K562 (cell line): ENCODE results near the gene CCDC187. TPM values are rescaled to one million over a fixed set of nuclear protein-coding genes. Genes with fewer than 3 reads are reported as not detected.

Experiments
- ATAC-seq: fragments of 200-7000 bp; cut with Tn5 transposase; 3 replicates; pipeline ENCODE4 v1.9.1; 2020; ENCODE audit warnings: moderate library complexity
- BruUV-seq: library from RNA; stranded (reverse); fragments of 400-500 nt; replicated peaks from 2 replicates; lab custom pipeline; 2021; lab: Mats Ljungman, UMichigan
- CTCF ChIA-PET: fragments of 300-600 bp; formaldehyde crosslinking; extraction: SDS; loops from one replicate; lab custom pipeline; 2021; ENCODE audit warnings: low intra/inter-chr PET ratio; lab: Yijun Ruan, JAX
- POLR2A ChIA-PET: fragments of 300-600, 350-650 bp; sonication (Branson Sonifier 250); formaldehyde crosslinking; extraction: SDS; loops from one replicate; lab custom pipeline; 2021; ENCODE audit warnings: antibody characterized with exemption, inconsistent platforms; lab: Yijun Ruan, JAX
- DNase-seq, 4 experiments: peaks; one replicate each; pipeline versions ENCODE4 v3.0.0 to v3.0.0-alpha.2; 2011 to 2018; ENCODE audit warnings: low spot score in 3 of 4, mixed read lengths in 3 of 4; ENCODE audit errors: extremely low read depth in 1 of 4
- FAIRE-seq: peaks from 2 replicates; lab custom pipeline; 2011; peaks lifted over from hg19 to GRCh38; lab: Jason Lieb, UNC
- H2AFZ ChIP-seq: 2 replicates; pipeline ENCODE4 v1.6.0; 2011; ENCODE audit warnings: low read depth, low read length, control low read depth, inconsistent platforms
- H3K27ac ChIP-seq: fragments of 200-600 bp; 3 replicates; pipeline ENCODE4 v1.8.0; 2011; ENCODE audit warnings: low read depth, mild to moderate bottlenecking, control low read depth, inconsistent platforms, low read length, moderate library complexity, mixed read lengths; ENCODE audit errors: extremely low read depth
- H3K27me3 ChIP-seq, 2 experiments: fragments of 300-600 bp in 1 of 2; 2 replicates in 1 of 2; 3 replicates in 1 of 2; pipeline versions ENCODE4 v1.6.0 to v1.8.0; 2011; ENCODE audit warnings: inconsistent platforms in 2 of 2, low read length in 2 of 2, mild to moderate bottlenecking in 1 of 2, mixed read lengths in 1 of 2, moderate library complexity in 1 of 2; ENCODE audit not compliant: control insufficient read depth in 2 of 2, insufficient read depth in 2 of 2
- H3K36me3 ChIP-seq: fragments of 300-600 bp; 3 replicates; pipeline ENCODE4 v1.8.0; 2011; ENCODE audit warnings: mild to moderate bottlenecking, low read length, inconsistent platforms; ENCODE audit not compliant: control insufficient read depth, insufficient read depth
- H3K4me1 ChIP-seq, 2 experiments: fragments of 200-600 bp in 1 of 2; replicated peaks in 1 of 2; 2 replicates in 1 of 2; 3 replicates in 1 of 2; pipeline versions ENCODE4 v1.5.1 to v1.8.0; 2011; ENCODE audit warnings: inconsistent platforms in 2 of 2, low read length in 2 of 2, mild to moderate bottlenecking in 1 of 2, mixed read lengths in 1 of 2, moderate library complexity in 1 of 2; ENCODE audit not compliant: control insufficient read depth in 2 of 2, insufficient read depth in 2 of 2
- H3K4me2 ChIP-seq: 2 replicates; pipeline ENCODE4 v1.6.1; 2011; ENCODE audit warnings: low read length, control low read depth, inconsistent platforms, mixed read lengths; ENCODE audit not compliant: insufficient read depth
- H3K4me3 ChIP-seq: fragments of 200-600 bp; sonication (generic), shearing (Covaris generic); 2 replicates; pipeline ENCODE4 v1.5.1; 2016; ENCODE audit warnings: control low read depth, inconsistent platforms
- H3K79me2 ChIP-seq: fragments of 200-600 bp; 3 replicates; pipeline ENCODE4 v1.8.0; 2011; ENCODE audit warnings: low read length, inconsistent platforms; ENCODE audit not compliant: control insufficient read depth, insufficient read depth
- H3K9ac ChIP-seq, 2 experiments: 2 replicates each; pipeline versions ENCODE4 v1.6.0 to v1.6.1; 2011; ENCODE audit warnings: low read depth in 2 of 2, low read length in 2 of 2, control low read depth in 1 of 2, inconsistent platforms in 1 of 2, mild to moderate bottlenecking in 1 of 2, mixed read lengths in 1 of 2; ENCODE audit not compliant: insufficient read depth in 1 of 2
- H3K9me1 ChIP-seq: one replicate; pipeline ENCODE4 v1.6.0; 2011; ENCODE audit warnings: inconsistent platforms, mild to moderate bottlenecking, low read length, moderate library complexity; ENCODE audit not compliant: control insufficient read depth, insufficient read depth
- H3K9me3 ChIP-seq: replicated peaks from 2 replicates; pipeline ENCODE4 v1.5.1; 2011; ENCODE audit warnings: low read depth, low read length, inconsistent platforms; ENCODE audit not compliant: control insufficient read depth, insufficient read depth
- H4K20me1 ChIP-seq: replicated peaks from 2 replicates; pipeline ENCODE4 v1.6.1; 2011; ENCODE audit warnings: low read length, inconsistent platforms, mixed read lengths; ENCODE audit not compliant: control insufficient read depth, insufficient read depth
- ATF6 ChIP-seq: sonication (generic); formaldehyde crosslinking; IDR thresholded peaks from 2 replicates; pipeline ENCODE4 v1.4.0; 2020; ENCODE audit warnings: mild to moderate bottlenecking, missing genetic modification reagents
- E4F1 ChIP-seq: fragments of 250-450 bp; sonication (Bioruptor Pico); IDR thresholded peaks from 2 replicates; pipeline ENCODE4 v1.5.0; 2021; ENCODE audit warnings: mild to moderate bottlenecking, borderline replicate concordance
- GMEB1 ChIP-seq: fragments of 250-450 bp; sonication (Bioruptor Pico); IDR thresholded peaks from 2 replicates; pipeline ENCODE4 v1.4.0; 2020; ENCODE audit warnings: mild to moderate bottlenecking
- ILF3 ChIP-seq: fragments of 450-650 bp; IDR thresholded peaks from 2 replicates; pipeline ENCODE4 v1.6.1; 2018; ENCODE audit warnings: antibody characterized with exemption, mild to moderate bottlenecking, moderate library complexity, borderline replicate concordance
- KDM2B ChIP-seq: fragments of 250-450 bp; sonication (Bioruptor Pico); IDR thresholded peaks from 2 replicates; pipeline ENCODE4 v1.8.0; 2021; ENCODE audit warnings: mild to moderate bottlenecking, moderate library complexity
- MYNN ChIP-seq, 2 experiments: sonication (generic); formaldehyde crosslinking in 1 of 2; IDR thresholded peaks; 2 replicates each; pipeline versions ENCODE4 v1.5.0 to v1.6.1; 2016 to 2020; ENCODE audit warnings: antibody characterized with exemption in 1 of 2, missing genetic modification reagents in 1 of 2
- PRMT5 ChIP-seq: sonication (generic); formaldehyde crosslinking; IDR thresholded peaks from 2 replicates; pipeline ENCODE4 v1.5.0; 2020; ENCODE audit warnings: missing genetic modification reagents
- RBM34 ChIP-seq: fragments of 200-400 bp; formaldehyde crosslinking; IDR thresholded peaks from 2 replicates; pipeline ENCODE4 v1.6.1; 2018; ENCODE audit warnings: low read length, borderline replicate concordance; ENCODE audit not compliant: insufficient read depth
- SIX5 ChIP-seq, 2 experiments: IDR thresholded peaks; 2 replicates each; pipeline ENCODE4 v1.6.1; 2011; ENCODE audit warnings: low read length in 2 of 2, borderline replicate concordance in 1 of 2, low read depth in 1 of 2, mild to moderate bottlenecking in 1 of 2, moderate library complexity in 1 of 2; ENCODE audit not compliant: insufficient read depth in 1 of 2
- ZFP36 ChIP-seq: fragments of 150-350 bp; IDR thresholded peaks from 2 replicates; pipeline ENCODE4 v1.6.1; 2018; ENCODE audit warnings: low read length, low read depth; ENCODE audit not compliant: partially characterized antibody
- ZFP91 ChIP-seq: sonication (generic); formaldehyde crosslinking; IDR thresholded peaks from 2 replicates; pipeline ENCODE4 v1.8.0; 2022; ENCODE audit warnings: mild to moderate bottlenecking, missing genetic modification reagents
- ZNF133 ChIP-seq: fragments of 250-450 bp; sonication (Bioruptor Pico); IDR thresholded peaks from 2 replicates; pipeline ENCODE4 v1.4.0; 2020; ENCODE audit warnings: mild to moderate bottlenecking
- ZNF282 ChIP-seq: sonication (generic); formaldehyde crosslinking; IDR thresholded peaks from 2 replicates; pipeline ENCODE4 v1.8.1; 2023; ENCODE audit warnings: missing genetic modification reagents
- WGBS: fragments of 100-300 bp; shearing (Covaris generic); methylation state at CpG from one replicate; pipeline ENCODE4 v1.1.6; 2016; ENCODE audit warnings: low coverage, mixed read lengths; ENCODE audit not compliant: insufficient coverage; ENCODE audit errors: missing lambda C conversion rate; 5-methylcytosine and 5-hydroxymethylcytosine counted together
- in situ Hi-C: fragments of 300-500 bp; cut with MboI; formaldehyde crosslinking; loops from 4 replicates; pipeline ENCODE4 v1.15.0; 2018; ENCODE audit warnings: inconsistent platforms, mixed read lengths
- intact Hi-C: fragments of 100-400 bp; cut with micrococcal nuclease; formaldehyde crosslinking; loops from 2 replicates; pipeline ENCODE4 v1.14.2; 2022
- polyA plus RNA-seq, 8 experiments: library from polyadenylated mRNA; depleted of rRNA in 4 of 8; stranded (reverse) in 5 of 8; unstranded in 3 of 8; fragments of >200 nt; fragmentation: Nextera tagmentation in 2 of 8; fragmentation: Illumina TruSeq in 1 of 8; extraction: Ambion mirVana in 2 of 8; extraction: Trizol in 1 of 8; gene quantifications; 2 replicates each; pipeline versions ENCODE4 v1.2.1 to v1.2.3, GENCODE V29; 2011 to 2014; ENCODE audit warnings: inconsistent platforms in 1 of 8, missing spikeins in 1 of 8
- total RNA-seq, 7 experiments: library from RNA; depleted of rRNA in 6 of 7; stranded (reverse); fragments of >200 nt in 6 of 7; fragmentation: Illumina TruSeq in 2 of 7; extraction: Trizol in 2 of 7; gene quantifications; 2 replicates each; pipeline versions ENCODE4 v1.2.1 to v1.2.3, GENCODE V29; 2011 to 2021; ENCODE audit warnings: low replicate concordance in 1 of 7

The CCDC187 gene
- total and polyA plus RNA-seq, 9 of the 15 experiments (the other 6 are each of a cell fraction or from before 2014, with no cell fraction given): not detected

GRCh38 chr9:136243631-136244030 lies 60.3 kb downstream of the CCDC187 start:
- POLR2A ChIA-PET: no interaction called here
- ATAC-seq (no peak), DNase-seq (no peak), FAIRE-seq (peak; percentile 23)
- 0 out of 2 replicates have a peak overlapping the region, but pooled peaks have one; percentile 75 for H3K4me3 ChIP-seq
- no peak for TF ChIP-seq ZNF133 (CRISPR knock-in tag)
- TF ChIP-seq PRMT5 (CRISPR knock-in tag): no peak
- TF ChIP-seq ILF3: no peak
- TF ChIP-seq ZFP36: no peak
- no peak for TF ChIP-seq KDM2B (CRISPR knock-in tag)
- TF ChIP-seq MYNN (IDR thresholded peaks at IDR 0.05): no peak
- TF ChIP-seq MYNN (CRISPR knock-in tag; IDR thresholded peaks at IDR 0.05): no peak
- no peak for TF ChIP-seq ATF6 (CRISPR knock-in tag)
- no peak for TF ChIP-seq RBM34
- TF ChIP-seq E4F1 (CRISPR knock-in tag): no peak
- TF ChIP-seq SIX5 (IDR thresholded peaks at IDR 0.05; ENCODE audit: borderline replicate concordance in 1 of 2, insufficient read depth in 1 of 2, low read depth in 1 of 2, low read length in 2 of 2): no peak
- no peak for TF ChIP-seq ZFP91
- TF ChIP-seq ZNF282: no peak; the same call in 1 of the 2 replicates
- TF ChIP-seq GMEB1: no peak
- H3K79me2 ChIP-seq: peaks cover 68% of the 10 kb centered on the region
- H3K9ac ChIP-seq: peak overlapping the region; percentile 75 to 80; a peak in 3 of 4 replicates
- no peaks in the 10 kb centered on the region for H3K9me3 ChIP-seq
- no peak overlapping the region for H2AFZ ChIP-seq
- 56% methylated on average over 4 of the region's 4 CpGs for WGBS
- CTCF ChIA-PET: no interaction called here
- peaks cover 29% of the 10 kb centered on the region; the same call in 1 of the 2 replicates for H4K20me1 ChIP-seq
- intact Hi-C loops (no loop called here), in situ Hi-C loops (no loop called here)
- H3K36me3 ChIP-seq: peaks cover 33% of the 10 kb centered on the region
- peaks cover 38 to 61% of the 10 kb centered on the region in 2 experiments for H3K4me1 ChIP-seq
- no peaks in the 10 kb centered on the region for H3K9me1 ChIP-seq
- no TSS peak for BruUV-seq
- H3K27me3 ChIP-seq: peaks cover 0 to 19% of the 10 kb centered on the region in 2 experiments; a peak in 2 of 5 replicates
- peak overlapping the region; percentile 31 for H3K4me2 ChIP-seq
- no peak overlapping the region for H3K27ac ChIP-seq
